HG03460 (cell line): ENCODE data around the gene ZNF324.
"Not testable (repeated sequence)": the region's sequence is repeated elsewhere in the genome, so short reads cannot be mapped to it uniquely, and the experiment has no call there.

Experiments used
- ATAC-seq: cut with Tn5 transposase; IDR thresholded peaks from one replicate; pipeline ENCODE4 v1.9.1; 2021; ENCODE audit not compliant: unreplicated experiment

Gene ZNF324

DNA sequence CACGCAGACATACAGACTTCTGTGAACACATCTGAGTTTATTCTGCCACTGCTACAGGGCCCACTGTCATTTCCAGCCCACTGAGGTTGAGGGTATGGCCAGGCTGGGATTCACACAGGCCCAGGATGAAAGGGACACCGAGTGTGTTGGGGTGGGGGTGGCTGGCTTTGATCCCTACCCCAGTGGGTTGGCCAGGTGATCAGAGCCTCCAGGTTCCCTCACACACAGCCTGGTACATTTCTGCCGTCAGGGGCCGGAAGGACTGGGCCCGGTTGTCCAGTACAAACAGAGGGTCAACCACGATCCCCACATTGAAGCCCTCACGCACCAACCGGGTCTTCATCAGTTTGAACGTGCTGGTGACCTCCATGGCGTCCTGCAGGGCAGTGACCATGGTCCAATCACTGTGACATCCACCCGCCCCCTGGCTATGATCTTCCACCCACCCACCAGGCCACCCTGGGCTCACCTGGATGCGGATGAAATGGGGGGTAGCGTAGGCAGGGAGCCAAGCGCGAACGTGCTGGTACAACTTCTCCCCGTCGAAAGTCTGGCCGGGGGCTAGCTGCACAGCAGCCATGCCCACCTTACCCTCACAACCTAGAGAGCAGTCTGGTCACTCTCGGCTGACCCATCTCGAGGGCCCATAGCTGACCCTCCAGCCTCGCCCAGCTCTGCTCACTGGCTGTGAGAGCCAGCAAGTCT, 31.6 kb downstream of the ZNF324 start:
- ATAC-seq, result peak; percentile 6

DNA sequence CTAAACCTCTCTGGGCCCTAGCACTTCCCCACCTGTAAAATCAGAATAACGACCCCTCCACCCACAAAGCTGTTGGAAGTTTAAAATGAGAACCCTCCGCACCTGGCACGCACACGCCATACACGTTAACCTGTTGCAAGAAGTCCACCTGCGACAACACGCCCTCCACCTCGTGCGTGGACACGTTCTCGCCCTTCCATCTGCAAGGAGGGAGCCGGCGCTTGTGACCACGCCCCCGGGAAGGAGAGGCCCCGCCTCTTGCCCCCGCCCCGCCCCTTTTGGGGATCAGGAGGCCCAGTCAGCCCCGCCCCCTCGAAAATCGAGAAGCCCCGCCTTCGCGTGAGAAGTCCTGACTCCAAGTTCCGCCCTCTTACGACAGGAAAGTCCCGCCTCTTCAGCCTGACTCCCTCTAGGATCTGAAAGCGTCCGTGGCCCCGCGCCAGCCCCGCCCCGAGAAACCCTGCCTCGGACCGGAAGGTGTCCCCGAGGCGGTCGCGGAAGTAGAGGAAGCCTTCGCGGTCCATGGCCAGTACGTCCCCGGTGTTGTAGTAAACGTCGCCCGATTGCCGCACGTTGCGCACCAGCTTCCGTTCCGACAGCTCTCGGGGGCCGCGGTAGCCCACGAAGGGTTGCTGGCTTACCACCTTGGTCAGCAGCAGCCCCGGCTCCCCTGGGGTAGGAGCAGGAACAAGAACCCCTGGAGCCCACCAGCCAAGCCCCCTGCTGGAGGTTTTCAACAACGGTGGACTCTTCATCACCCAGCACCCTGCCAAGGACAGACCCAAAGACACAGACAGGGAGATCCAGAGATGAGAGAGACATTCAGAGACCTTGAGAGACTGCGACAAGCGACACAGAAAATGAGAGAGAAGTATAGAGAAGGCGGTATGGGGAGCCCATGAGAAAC, 32.4 kb downstream of the ZNF324 start:
- ATAC-seq, result peak; percentile 87

DNA sequence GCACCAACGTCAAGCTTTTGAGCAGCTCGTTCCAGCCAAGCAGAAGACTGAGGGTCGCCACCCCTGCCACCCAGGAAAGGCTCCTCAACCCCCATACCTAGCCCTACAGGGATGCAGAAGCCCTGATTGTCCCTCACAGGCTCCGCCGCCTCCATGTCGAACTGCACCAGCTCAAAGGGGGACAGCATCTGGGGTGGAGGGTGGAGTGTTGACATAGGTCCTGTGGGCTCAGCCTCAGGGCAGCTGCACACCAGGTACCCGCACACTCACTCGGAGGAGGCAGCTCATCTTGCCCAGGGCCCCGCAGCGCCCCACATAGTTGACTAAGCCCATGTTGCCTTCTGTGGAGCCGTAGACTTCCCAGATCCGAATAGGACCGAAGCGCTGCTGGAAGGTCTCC, 33.4 kb downstream of the ZNF324 start:
- ATAC-seq, result no peak

DNA sequence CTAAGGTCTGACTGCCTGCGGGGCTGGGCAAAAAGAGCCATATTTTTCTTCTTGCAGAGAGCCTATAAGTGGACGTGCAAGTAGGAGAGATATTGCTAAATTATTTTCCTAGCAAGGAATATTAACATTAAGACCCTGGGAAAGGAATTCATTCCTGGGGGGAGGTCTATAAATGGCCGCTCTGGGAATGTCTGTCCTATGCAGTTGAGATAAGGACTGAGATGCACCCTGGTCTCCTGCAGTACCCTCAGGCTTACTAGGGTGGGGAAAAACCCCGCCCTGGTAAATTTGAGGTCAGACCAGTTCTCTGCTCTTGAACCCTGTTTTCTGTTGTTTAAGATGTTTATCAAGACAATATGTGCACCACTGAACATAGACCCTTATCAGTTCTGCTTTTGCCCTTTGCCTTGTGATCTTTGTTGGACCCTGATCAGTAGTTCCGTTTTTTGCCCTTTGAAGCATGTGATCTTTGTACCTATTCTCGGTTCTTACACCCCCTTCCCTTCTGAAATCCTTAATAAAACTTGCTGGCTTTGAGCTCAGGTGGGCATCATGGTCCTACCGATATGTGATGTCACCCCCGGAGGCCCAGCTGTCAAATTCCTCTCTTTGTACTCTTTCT, 40.8 kb downstream of the ZNF324 start:
- ATAC-seq, result not testable (repeated sequence)

DNA sequence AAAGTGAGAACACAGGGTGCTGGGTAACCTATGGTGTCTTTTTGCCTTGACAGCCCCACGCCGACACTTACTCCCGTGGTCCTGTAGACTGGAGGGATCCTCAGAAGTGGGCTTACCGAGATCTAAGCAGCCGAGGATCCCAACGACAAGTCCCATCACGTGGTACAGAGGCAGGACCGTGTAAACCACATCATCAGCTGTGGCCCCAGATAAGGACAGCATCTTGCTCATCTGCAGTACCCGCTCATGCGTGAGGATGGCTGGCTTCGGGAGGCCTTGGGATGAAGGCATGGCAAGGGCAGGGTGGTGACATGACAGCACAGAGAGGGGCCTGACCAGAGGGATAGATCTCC, 42.8 kb downstream of the ZNF324 start:
- no peak for ATAC-seq

DNA sequence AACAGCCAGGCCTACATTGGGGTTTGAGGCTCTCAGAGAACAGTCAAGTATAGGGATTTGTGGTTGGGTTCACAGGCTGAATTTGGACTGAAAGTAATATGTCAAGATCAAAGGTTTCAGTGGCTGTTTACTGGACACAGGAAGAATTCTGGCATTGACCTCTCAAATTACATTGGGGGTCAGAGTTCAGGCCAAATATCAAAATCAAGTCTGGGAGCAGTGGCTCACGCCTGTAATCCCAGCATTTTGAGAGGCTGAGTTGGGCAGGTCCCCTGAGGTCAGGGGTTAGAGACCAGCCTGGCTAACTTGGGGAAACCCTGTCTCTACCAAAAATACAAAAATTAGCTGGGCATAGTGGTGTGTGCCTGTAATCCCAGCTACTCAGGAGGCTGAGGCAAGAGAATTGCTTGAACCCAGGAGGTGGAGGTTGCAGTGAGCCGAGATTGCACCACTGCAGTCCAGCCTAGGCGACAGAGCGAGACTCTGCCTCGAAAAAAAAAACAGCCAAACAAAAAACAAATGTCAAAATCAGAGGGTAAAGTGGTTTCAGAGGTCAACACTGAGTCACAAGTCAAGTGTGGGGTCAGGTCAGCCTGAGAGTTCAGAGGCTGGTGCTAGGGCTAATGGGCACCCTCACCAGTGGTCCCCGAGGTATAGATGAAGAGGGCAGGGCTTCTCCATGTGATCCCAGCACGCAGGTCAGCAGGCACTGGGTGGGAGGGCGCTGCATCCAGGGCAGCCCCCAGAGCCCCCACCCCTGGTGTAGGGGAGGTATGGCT, 43.4 kb downstream of the ZNF324 start:
- ATAC-seq, result no peak

DNA sequence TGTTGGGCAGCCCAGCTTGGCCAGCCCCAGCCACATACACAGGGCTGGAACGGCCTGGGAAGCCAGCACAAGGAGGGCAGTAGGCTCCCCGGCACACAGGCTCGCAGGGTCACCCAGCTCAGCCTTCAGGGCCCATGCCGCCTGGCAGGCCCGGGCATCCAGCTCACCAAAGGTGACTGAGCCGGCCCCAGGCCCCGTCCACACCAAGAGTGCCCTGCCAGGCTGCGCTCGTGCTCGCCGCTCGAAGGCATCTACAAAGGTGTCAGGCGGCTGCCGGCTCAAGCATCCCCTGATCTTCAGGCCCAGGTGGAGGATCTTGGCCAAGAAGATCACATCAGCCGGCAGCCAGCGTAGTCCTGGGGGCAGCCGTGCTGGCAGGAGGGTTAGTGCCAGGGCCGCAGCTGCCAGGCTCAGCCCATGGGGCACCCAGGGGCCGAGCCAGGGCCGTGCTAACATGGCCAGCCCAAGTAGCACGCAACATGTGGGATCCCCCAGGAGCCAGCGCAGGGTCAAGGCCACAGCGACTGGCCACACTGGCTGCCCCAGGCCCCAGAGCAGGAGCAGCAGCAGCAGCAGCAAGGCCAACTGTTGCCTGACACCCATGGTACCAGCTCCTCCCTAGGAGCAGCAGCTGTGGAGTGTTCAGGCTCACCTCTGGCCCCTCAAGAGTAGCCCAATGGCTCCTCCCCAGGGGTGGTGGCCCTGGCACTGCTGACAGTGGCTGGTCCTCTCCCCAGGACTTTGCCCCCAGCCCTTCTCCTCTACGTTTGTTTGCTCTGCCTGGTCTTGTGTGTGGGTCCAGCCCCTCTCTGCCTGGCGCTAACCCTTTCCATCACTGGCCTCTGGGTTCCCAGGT, 44.7 kb downstream of the ZNF324 start, which contains the start of gene SLC27A5:
TSS of gene SLC27A5 (minus strand) at position 640 of the 856 bp plus-strand sequence. CDS start at position 603, 37 bp downstream.
- no peak for ATAC-seq

DNA sequence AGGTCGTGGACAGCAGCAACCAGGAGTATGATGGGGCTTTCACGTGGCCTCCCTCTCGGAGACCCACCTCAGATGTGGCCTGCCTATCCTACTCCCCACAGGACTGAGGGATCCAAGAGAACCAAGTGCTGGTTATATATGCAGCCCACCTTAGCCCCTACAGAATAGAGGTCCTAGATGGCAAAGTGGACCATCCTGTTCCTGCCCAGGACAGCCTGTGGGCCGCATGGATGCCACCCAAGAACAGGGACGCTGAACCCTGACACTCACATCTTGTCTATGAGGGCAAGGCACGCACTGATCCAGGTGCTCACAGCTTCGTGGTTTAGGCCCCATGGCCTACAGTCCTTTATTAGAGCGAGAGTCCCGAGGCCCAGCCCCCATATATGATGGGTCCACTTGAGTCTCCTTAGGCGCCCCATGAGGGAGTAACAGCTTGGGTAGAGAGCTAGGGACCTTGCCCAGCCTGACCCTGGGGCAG, 46.4 kb downstream of the ZNF324 start:
- ATAC-seq, result no peak

DNA sequence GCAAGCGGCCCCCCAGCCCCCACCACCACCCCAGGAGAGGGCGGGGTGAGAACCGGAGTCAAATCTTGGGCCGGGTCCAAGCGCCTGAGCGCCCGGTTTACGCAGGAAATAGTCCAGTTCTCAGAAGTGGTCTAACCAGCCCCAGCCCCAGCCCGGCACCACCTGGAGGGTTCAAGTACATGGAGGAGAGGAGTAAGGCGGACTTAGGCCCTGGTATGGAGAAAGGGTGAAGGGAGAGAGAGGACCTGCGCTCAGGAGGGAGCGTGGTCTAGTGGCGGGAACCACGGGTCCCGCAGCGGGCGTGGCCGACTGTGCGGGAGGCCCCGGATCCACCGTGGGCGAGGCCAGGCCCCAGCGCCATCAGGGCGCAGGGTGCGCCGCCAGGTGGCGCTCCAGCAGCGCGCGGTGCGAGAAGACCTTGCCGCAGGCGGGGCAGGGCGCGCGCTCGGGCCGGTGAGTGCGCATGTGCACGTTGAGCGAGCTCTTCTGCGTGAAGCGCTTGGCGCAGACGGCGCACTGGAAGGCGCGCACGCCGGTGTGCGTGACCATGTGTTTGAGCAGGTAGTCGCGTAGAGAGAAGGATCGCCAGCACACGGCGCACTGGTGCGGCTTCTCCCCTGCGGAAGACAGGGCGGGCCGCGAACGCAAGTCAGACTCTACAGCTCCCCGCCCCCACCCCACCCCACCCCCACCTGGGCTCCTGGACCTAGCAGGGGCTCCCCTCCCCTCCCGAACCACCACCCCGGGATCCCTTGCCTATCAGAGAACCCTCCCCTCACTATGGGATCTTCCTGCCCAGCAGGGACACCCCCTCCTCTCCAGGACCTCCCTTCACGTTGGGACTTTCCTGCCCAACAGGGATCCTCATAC, 47.0 kb downstream of the ZNF324 start:
- ATAC-seq, result peak; percentile 58

DNA sequence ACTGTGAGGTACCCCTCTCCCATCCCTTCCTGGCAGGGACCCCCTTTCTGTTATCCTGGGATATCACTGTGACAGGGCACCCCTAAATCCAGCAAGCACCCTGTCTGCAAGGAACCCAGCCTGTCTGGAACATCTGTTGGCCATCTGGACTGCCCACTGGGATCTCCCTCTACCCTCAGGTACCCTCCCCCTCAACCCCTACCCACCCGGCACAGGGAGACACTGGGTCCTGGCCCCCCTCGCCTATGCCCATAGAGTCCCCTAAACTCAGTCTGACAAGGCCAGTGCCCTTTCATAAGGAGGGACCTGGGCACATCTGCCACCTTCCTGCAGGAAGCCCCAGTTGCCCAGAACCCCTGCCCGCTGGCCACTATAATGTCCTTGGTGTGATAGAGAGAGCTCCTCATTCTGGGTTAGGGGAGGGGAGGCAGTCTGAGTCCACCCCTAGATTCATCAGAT, 47.7 kb downstream of the ZNF324 start:
- no peak for ATAC-seq

DNA sequence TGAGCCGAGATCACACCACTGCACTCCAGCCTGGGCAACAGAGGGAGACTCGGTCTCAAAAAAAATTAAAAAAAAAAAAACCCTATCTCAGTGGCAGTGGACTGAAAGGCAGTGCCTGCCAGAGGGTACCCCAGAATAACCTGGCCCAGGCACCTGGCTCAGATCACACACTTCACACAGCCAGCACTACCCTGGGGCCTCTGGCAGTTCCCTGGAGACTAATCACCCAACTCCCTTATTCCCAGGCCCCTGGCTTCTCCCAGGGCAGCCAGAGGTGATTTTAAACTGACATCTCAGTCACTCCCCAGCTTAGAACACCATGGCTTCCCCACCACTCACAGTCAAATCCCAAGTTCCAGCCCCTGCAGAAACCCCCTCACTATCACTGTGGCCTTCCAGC, 48.4 kb downstream of the ZNF324 start:
- no peak for ATAC-seq

DNA sequence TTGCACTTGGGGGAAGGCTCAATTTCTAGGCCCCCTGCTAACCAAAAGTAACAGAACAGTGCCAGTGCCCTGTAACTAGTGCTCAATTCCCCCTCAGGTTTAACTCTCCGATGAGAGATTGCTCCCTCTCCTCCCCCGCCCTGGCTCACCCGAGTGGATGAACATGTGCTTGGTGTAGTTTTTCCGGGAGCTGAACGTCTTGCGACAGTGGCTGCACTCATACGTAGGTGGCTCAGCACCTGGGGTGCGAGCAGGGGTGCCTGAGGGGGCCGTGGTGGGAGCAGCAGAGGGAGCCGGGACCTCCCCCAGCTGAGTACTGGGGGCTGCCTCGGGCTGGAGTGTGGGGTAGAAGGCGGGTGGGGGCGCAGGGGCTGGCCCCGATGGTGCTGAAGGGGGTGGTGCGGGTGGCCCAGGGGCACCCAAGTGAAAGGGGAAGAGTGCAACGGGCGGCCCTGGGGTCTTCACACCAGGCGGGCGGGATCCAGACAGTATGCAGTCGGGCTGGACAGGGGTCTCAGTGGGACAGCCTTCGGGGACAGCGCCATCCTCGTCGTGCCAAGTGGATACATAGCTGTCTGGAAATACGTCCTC, 49.5 kb downstream of the ZNF324 start:
- ATAC-seq, result no peak

DNA sequence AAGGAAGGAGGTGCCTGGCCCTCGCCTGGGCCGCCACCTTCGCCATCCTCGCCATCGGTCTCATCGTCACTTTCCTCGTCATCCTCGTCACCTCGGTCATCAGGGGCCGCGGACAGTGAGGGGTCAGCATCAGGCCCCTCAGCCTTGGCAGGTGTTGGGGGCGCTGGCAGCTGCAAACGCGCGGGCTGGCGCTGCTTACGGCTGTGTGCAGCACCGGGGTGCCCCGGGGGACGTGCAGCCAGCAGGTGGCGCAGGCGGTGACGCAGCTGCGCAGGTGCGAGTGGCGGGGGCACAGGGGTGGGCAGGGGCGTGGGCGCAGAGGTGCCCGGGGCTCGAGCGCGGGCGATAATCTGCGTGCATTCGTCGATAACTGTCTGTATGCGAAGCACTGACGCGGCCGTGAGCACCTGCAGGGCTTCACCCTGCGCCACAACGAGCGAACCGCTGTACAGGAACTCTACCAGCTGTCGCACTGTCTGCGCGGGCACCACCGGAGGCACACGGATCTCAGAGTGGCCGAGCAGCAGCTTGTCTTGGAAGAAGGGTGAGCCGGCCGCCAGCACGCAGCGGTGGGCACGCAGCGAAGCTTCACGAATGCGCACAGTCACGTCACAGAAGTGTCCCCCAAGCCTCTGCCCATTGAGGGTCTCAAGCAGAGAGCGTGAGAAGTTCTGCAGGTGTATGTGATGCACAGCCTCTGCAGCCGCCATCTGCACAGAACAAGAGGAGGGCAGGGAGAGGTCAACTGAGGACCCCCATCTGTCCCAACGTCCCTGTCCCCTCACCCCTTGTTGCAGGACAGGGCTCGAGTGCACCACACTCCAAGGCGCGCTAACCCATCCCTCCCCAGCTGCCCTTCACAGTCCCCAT, 50.3 kb downstream of the ZNF324 start:
- ATAC-seq, result no peak

DNA sequence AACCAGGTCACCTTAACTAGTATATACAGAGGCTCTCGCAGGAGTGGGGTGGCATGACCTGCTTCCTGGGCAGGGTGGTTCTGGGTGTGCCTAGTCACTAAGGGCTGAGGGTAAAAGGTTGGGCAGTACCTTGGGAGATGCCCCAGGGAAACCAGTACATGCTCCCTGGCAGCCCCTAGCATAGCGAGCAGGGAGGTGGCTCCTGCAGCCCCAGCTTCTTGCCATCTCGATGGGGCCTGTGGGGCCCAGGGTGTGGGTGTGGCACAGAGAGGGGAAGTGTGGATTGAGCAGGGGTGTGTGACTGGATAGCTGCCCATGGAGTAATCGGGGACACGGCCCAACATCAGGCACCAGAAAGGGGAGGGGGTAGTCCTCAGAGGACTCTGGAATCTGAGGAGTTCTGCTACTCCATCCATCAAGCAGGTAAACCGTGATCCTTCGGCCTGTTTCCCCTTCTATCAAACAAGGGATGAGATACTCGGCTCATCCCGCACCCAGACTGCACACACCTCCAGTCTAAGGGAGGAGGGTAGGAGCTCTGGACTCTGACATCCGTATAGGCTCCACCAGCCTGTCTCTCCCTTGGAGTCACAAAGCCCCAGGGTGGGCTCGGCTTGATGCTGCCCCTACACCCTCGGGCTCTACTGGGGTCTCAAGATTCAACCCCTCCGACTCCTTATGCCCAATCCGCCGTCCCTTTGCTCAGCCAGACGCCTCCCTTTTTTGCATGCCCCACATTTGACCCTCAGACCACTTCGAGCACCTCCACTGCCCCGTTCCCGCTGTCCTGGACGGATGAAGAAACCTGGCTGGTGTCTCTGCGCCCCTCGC, 51.6 kb downstream of the ZNF324 start:
- ATAC-seq, result no peak

DNA sequence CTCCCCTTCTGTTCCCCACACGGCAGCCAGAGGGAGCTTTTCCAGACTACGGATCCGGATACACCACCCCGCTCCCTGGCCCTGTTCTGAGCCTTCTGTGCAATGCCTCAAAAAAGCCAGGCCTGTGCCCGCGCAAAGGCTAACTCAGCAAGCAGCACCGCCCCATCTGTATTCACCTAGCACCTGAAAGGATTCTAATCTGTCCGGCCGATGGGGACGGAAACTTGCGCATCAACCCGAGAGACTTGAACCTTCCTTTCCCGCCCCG, 52.1 kb downstream of the ZNF324 start:
- ATAC-seq, result no peak

DNA sequence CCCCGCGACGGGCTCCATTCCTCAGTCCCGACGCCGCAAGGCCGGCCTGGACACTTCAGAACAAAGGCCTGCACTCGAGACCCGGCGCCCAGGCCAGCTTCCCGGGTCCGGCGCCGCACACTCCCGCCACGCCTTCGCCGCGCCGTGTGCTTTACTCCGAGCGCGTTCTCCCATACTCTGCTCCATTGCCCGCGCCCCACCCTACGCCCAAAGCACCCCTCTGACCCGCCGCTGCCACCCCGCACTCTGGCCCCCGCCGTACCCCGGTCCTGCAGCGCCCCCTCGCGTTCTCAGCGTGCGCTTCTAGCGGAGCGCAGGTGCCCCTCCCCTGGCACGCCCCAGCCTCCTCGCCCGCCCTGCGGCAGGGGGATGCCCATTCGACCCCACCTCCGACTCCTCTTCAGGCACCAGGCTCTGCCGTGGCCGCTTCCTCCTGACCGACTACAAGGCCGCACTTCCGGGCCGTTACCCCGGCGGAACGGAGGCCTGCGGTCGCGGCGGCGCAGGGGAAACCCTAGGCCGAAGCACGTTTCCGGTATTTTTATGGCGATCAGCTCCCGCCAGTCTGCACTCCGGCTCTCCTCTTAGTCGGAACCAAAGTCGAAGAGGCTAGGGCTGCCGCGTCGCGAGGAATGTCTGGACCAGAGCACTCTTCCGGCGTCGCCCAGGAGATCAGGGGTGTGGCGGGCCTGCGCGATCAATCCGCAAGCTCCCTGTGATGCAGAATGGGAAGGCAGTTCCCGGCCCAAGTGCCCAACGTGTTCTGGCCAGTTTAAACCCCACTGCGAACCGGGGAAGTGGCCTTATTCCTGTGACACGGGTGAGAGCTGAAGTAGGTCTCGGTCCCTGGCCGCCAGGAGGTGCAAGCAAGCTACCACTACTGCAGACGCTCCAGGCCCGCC, 52.7 kb downstream of the ZNF324 start, which contains the start of gene ZBTB45:
TSS of gene ZBTB45 (minus strand) at position 456 of the 902 bp plus-strand sequence. CDS start 2,137 bp downstream, outside the sequence.
- peak; percentile 71 for ATAC-seq
